Activated naive CD8-positive, alpha-beta T cell treated with anti-CD3 and anti-CD28 coated beads, Interleukin-2, amount 50 U/mL, for 24 hours (primary cell): Measurements from ENCODE around the gene NEDD4L.

Experiments
- ATAC-seq: fragments of 150-1000 bp; cut with Tn5 transposase; one replicate; pipeline ENCODE4 v1.10.0; 2021
- DNase-seq: peaks from one replicate; pipeline ENCODE4 v3.0.0; 2021
- H3K27ac Mint-ChIP-seq: one replicate; pipeline ENCODE4 v1.8.0; 2021; ENCODE audit warnings: mild to moderate bottlenecking, mixed read lengths
- H3K27me3 Mint-ChIP-seq: one replicate; pipeline ENCODE4 v1.8.0; 2021; ENCODE audit warnings: mixed read lengths
- H3K36me3 Mint-ChIP-seq: one replicate; pipeline ENCODE4 v1.8.0; 2021; ENCODE audit warnings: low read depth, mixed read lengths
- H3K4me1 Mint-ChIP-seq: one replicate; pipeline ENCODE4 v1.8.0; 2021; ENCODE audit warnings: mixed read lengths
- H3K4me3 Mint-ChIP-seq: one replicate; pipeline ENCODE4 v1.8.0; 2021; ENCODE audit warnings: mild to moderate bottlenecking, moderate library complexity, mixed read lengths
- H3K9me3 Mint-ChIP-seq: one replicate; pipeline ENCODE4 v1.8.0; 2021; ENCODE audit warnings: mixed read lengths

The NEDD4L gene

GRCh38 chr18:58054041-58054781, 10.2 kb downstream of the NEDD4L start:
- no peak overlapping the region for H3K27ac Mint-ChIP-seq
- peaks cover 5% of the 10 kb centered on the region for H3K4me1 Mint-ChIP-seq
- no peaks in the 10 kb centered on the region for H3K27me3 Mint-ChIP-seq
- peaks cover 3% of the 10 kb centered on the region for H3K36me3 Mint-ChIP-seq
- no peak overlapping the region for H3K4me3 Mint-ChIP-seq
- DNase-seq (no peak), ATAC-seq (no peak)
- no peaks in the 10 kb centered on the region for H3K9me3 Mint-ChIP-seq

- ATAC-seq: no peak
- no peaks in the 10 kb centered on the region for H3K27me3 Mint-ChIP-seq
- no peak overlapping the region for H3K27ac Mint-ChIP-seq
- H3K4me1 Mint-ChIP-seq: peaks cover 7% of the 10 kb centered on the region
- H3K4me3 Mint-ChIP-seq: no peak overlapping the region
- no peak for DNase-seq
- H3K9me3 Mint-ChIP-seq: no peaks in the 10 kb centered on the region
- H3K36me3 Mint-ChIP-seq: peaks cover 3% of the 10 kb centered on the region
Measured at GRCh38 chr18:58055890-58056558, 12.0 kb downstream of the NEDD4L start.

DNA sequence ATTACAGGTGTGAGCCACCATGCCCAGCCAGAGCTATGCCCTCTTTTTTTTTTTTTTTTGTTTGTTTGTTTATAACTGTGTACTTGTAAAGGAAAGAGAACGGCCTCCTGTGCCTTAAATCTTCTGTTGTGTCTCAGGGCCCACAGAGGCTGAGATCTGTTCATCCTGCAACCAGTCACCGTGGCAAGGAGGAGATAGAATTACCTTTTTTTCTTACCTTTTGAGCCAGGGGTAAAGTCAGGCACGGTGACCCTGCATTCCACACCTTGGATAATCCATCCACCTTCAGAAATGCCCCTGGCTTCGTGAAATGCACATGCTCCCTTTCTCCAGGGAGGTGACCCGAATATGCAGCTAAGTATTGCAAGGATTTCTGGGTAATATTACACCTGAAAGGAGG, 12.8 kb downstream of the NEDD4L start:
- Mint-ChIP-seq H3K27ac (no peak overlapping the region), H3K36me3 (peaks cover 3% of the 10 kb centered on the region), H3K4me3 (no peak overlapping the region), H3K27me3 (no peaks in the 10 kb centered on the region), H3K9me3 (no peaks in the 10 kb centered on the region), H3K4me1 (peaks cover 7% of the 10 kb centered on the region)
- no peak for DNase-seq
- ATAC-seq: no peak

- Mint-ChIP-seq H3K4me3 (no peak overlapping the region), H3K27ac (no peak overlapping the region), H3K9me3 (no peaks in the 10 kb centered on the region), H3K4me1 (peaks cover 7% of the 10 kb centered on the region), H3K36me3 (peaks cover 3% of the 10 kb centered on the region), H3K27me3 (no peaks in the 10 kb centered on the region)
- DNase-seq (no peak), ATAC-seq (no peak)
Measured at GRCh38 chr18:58057291-58057965, 13.4 kb downstream of the NEDD4L start.

DNA sequence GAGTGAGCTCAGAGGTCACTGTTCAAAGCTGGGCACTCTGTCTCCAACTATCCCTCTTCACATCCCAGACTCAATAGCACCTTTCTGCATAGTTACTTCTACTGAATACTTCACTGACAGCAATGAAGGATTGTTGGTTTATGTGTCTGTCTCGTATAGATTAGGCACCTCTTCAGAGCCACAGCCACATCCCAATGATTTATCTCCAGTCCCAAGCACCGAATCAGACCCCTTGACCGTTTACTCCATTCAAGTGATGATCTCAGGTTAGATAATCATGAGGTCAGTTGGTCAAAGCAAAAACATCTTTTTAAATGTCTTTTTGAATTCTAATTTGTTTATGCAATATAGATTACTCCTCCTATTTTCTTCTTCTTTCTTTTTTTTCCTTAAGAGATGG, 14.7 kb downstream of the NEDD4L start:
- no peak for ATAC-seq
- no peaks in the 10 kb centered on the region for H3K27me3 Mint-ChIP-seq
- no peaks in the 10 kb centered on the region for H3K9me3 Mint-ChIP-seq
- H3K4me3 Mint-ChIP-seq: no peak overlapping the region
- peaks cover under 1% of the 10 kb centered on the region for H3K36me3 Mint-ChIP-seq
- no peak for DNase-seq
- no peak overlapping the region for H3K27ac Mint-ChIP-seq
- peaks cover 7% of the 10 kb centered on the region for H3K4me1 Mint-ChIP-seq

DNA sequence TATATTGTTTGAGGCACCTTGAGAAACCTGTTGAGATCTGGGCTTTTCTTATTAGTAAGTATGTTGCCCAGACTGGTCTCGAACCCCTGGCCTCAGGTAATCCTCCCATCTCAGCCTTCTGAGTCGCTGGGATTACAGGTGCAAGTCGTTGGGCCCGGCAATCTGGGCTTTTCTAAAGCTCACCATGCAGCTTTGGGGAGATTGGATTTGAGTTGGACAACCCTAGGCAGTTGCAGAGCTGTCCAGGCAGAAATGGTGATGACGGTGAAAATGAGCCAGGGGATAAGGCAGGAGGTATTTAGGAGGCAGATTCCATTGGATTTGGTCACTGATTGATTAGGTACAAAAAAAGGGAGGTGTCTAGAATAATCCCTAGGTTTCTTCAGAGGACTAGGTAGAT, 16.2 kb downstream of the NEDD4L start:
- no peak overlapping the region for H3K4me3 Mint-ChIP-seq
- H3K36me3 Mint-ChIP-seq: no peaks in the 10 kb centered on the region
- H3K27ac Mint-ChIP-seq: no peak overlapping the region
- H3K9me3 Mint-ChIP-seq: no peaks in the 10 kb centered on the region
- no peak for ATAC-seq
- H3K4me1 Mint-ChIP-seq: peaks cover 7% of the 10 kb centered on the region
- DNase-seq: no peak
- H3K27me3 Mint-ChIP-seq: no peaks in the 10 kb centered on the region

- Mint-ChIP-seq H3K4me3 (no peak overlapping the region), H3K27ac (no peak overlapping the region), H3K4me1 (peaks cover 7% of the 10 kb centered on the region), H3K36me3 (no peaks in the 10 kb centered on the region), H3K9me3 (no peaks in the 10 kb centered on the region), H3K27me3 (peaks cover 2% of the 10 kb centered on the region)
- DNase-seq: no peak
- ATAC-seq: no peak
Measured at GRCh38 chr18:58061349-58061748, 17.3 kb downstream of the NEDD4L start.

GRCh38 chr18:58064406-58064998, 20.5 kb downstream of the NEDD4L start:
- Mint-ChIP-seq H3K27me3 (peaks cover 4% of the 10 kb centered on the region), H3K4me3 (no peak overlapping the region), H3K9me3 (no peaks in the 10 kb centered on the region), H3K36me3 (no peaks in the 10 kb centered on the region), H3K27ac (no peak overlapping the region), H3K4me1 (no peaks in the 10 kb centered on the region)
- no peak for ATAC-seq
- DNase-seq: no peak

- Mint-ChIP-seq H3K27me3 (peaks cover 4% of the 10 kb centered on the region), H3K36me3 (no peaks in the 10 kb centered on the region), H3K4me1 (no peaks in the 10 kb centered on the region), H3K27ac (no peak overlapping the region), H3K9me3 (no peaks in the 10 kb centered on the region), H3K4me3 (no peak overlapping the region)
- DNase-seq (no peak), ATAC-seq (no peak)
Measured at GRCh38 chr18:58065956-58066355, 21.9 kb downstream of the NEDD4L start.

GRCh38 chr18:58067601-58068000, 23.6 kb downstream of the NEDD4L start:
- ATAC-seq (no peak), DNase-seq (no peak)
- no peak overlapping the region for H3K27ac Mint-ChIP-seq
- no peak overlapping the region for H3K4me3 Mint-ChIP-seq
- H3K36me3 Mint-ChIP-seq: no peaks in the 10 kb centered on the region
- H3K4me1 Mint-ChIP-seq: no peaks in the 10 kb centered on the region
- H3K27me3 Mint-ChIP-seq: peaks cover 4% of the 10 kb centered on the region
- no peaks in the 10 kb centered on the region for H3K9me3 Mint-ChIP-seq

- Mint-ChIP-seq H3K36me3 (no peaks in the 10 kb centered on the region), H3K9me3 (no peaks in the 10 kb centered on the region), H3K4me1 (no peaks in the 10 kb centered on the region), H3K27me3 (peaks cover 4% of the 10 kb centered on the region), H3K4me3 (no peak overlapping the region), H3K27ac (no peak overlapping the region)
- no peak for ATAC-seq
- DNase-seq: no peak
Measured at GRCh38 chr18:58069099-58069498, 25.1 kb downstream of the NEDD4L start.

GRCh38 chr18:58069721-58070292, 25.8 kb downstream of the NEDD4L start:
- no peak overlapping the region for H3K27ac Mint-ChIP-seq
- peaks cover 4% of the 10 kb centered on the region for H3K27me3 Mint-ChIP-seq
- no peaks in the 10 kb centered on the region for H3K9me3 Mint-ChIP-seq
- H3K4me3 Mint-ChIP-seq: no peak overlapping the region
- H3K36me3 Mint-ChIP-seq: no peaks in the 10 kb centered on the region
- no peaks in the 10 kb centered on the region for H3K4me1 Mint-ChIP-seq
- no peak for DNase-seq
- no peak for ATAC-seq

- H3K4me3 Mint-ChIP-seq: no peak overlapping the region
- H3K27ac Mint-ChIP-seq: no peak overlapping the region
- DNase-seq: no peak
- H3K36me3 Mint-ChIP-seq: no peaks in the 10 kb centered on the region
- H3K27me3 Mint-ChIP-seq: no peaks in the 10 kb centered on the region
- no peaks in the 10 kb centered on the region for H3K9me3 Mint-ChIP-seq
- ATAC-seq: no peak
- no peaks in the 10 kb centered on the region for H3K4me1 Mint-ChIP-seq
Measured at GRCh38 chr18:58076052-58076451, 32.0 kb downstream of the NEDD4L start.

DNA sequence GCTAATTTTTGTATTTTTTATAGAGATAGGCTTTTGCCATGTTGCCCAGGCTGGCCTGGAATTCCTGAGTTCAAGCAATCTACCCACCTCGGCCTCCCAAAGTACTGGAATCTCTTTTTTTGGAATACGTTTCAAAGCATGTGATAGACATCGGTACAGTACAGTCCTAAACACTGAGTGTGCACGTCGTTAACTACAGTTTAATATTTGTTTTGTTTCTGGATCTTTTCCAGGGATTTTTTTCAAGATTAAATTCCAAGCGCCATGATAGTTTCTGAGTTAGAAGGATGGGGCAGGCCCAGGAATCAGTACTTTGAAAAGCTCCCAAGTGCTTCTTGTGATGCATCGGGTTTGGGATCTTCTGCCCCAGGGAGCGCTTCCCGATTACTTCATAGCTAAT, 33.3 kb downstream of the NEDD4L start:
- no peaks in the 10 kb centered on the region for H3K36me3 Mint-ChIP-seq
- DNase-seq (no peak), ATAC-seq (no peak)
- no peak overlapping the region for H3K27ac Mint-ChIP-seq
- no peaks in the 10 kb centered on the region for H3K27me3 Mint-ChIP-seq
- H3K4me3 Mint-ChIP-seq: no peak overlapping the region
- no peaks in the 10 kb centered on the region for H3K4me1 Mint-ChIP-seq
- H3K9me3 Mint-ChIP-seq: no peaks in the 10 kb centered on the region
